ENCODE results near the gene RAB2B. TPM values are rescaled to one million over a fixed set of nuclear protein-coding genes. Genes with fewer than 3 reads are reported as not detected.
"Not testable (repeated sequence)": the region's sequence is repeated elsewhere in the genome, so short reads cannot be mapped to it uniquely, and the experiment has no call there.

Gene RAB2B
- total and polyA plus RNA-seq, 7 donors: 6.7 to 28.5 (median 22.7) TPM

DNA sequence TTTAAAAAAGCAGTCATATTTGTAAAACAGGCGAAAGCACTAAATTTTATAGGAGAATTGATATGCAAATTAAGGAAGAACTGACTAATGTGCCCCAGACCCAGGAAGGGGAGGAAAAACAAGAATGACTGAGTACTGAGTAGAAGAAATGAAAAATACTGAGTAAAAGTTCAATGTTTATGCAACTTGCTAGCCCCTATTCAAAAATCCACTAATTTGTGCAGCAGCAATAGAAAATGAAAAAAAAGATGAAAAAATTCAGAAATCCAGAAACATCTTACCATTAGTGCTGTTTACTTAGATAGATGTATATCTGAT, 26.9 kb downstream of the RAB2B start:
- no peak for DNase-seq
- Histone ChIP-seq H3K27me3 (no peaks in the 10 kb centered on the region), H3K36me3 (peaks cover 0 to 7% (median 0%) of the 10 kb centered on the region in 4 donors), H3K4me3 (no peak overlapping the region), H3K4me1 (peaks cover 0 to 19% (median 14%) of the 10 kb centered on the region in 4 donors), H3K27ac (no peak overlapping the region), H3K9me3 (no peaks in the 10 kb centered on the region)
- intact Hi-C loops (cut with DNase I): loop anchor here (10.0 kb wide), 1 partner anchor 455 kb away; the partner anchor contains the start of gene SLC39A2
- WGBS, 2 donors: 80 to 84% methylated on average over 1 of the region's 1 CpG
- TF ChIP-seq POLR2A (IDR thresholded peaks at IDR 0.05) (no peak), EP300 (IDR thresholded peaks at IDR 0.05) (no peak), POLR2AphosphoS5 (IDR thresholded peaks at IDR 0.05) (no peak)
- TF ChIP-seq, protein P1, sequence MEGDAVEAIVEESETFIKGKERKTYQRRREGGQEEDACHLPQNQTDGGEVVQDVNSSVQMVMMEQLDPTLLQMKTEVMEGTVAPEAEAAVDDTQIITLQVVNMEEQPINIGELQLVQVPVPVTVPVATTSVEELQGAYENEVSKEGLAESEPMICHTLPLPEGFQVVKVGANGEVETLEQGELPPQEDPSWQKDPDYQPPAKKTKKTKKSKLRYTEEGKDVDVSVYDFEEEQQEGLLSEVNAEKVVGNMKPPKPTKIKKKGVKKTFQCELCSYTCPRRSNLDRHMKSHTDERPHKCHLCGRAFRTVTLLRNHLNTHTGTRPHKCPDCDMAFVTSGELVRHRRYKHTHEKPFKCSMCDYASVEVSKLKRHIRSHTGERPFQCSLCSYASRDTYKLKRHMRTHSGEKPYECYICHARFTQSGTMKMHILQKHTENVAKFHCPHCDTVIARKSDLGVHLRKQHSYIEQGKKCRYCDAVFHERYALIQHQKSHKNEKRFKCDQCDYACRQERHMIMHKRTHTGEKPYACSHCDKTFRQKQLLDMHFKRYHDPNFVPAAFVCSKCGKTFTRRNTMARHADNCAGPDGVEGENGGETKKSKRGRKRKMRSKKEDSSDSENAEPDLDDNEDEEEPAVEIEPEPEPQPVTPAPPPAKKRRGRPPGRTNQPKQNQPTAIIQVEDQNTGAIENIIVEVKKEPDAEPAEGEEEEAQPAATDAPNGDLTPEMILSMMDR (IDR thresholded peaks at IDR 0.05): no peak

DNA sequence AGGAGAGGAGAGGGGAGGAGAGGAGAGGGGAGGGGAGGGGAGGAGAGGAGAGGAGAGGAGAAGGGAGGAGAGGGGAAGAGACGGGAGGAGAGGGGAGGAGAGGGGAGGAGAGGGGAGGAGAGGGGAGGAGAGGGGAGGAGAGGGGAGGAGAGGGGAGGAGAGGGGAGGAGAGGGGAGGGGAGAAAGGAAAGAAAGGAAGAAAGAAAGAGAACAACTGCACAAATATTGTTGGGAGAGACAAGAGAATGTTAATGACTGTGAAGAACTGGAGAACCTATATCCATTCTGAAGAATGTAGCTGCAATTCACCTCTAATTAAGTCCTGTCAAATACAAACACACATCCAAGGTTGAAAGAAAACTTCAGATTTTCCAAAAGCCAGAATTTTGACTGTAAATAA, 34.1 kb downstream of the RAB2B start:
- 77 to 80% methylated on average over 1 of the region's 1 CpG for whole genome bisulfite sequencing, 2 donors
- H3K4me1 ChIP-seq; H3K27ac ChIP-seq; H3K4me3 ChIP-seq; H3K36me3 ChIP-seq; H3K27me3 ChIP-seq; H3K9me3 ChIP-seq; intact Hi-C loops (cut with DNase I); DNase-seq: not testable (repeated sequence)

DNA sequence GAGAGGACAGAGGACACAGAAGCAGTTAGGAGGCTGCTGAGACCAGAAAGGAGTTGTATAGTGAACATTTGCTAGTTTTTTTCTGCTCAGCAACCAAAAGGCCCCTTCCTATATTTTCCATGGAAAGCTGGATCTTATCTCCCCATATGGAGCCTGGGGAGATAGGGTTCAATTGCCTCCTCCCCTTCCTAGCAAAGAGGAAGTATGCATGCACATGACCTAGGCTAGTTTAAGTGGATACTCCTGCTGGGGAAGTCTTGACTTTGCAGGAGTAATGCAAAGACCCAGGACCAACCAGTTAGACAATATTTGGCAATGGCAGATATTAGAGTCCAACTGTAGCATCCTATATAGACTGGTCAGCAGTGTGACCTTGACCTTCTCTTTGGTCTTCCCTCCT, 35.9 kb downstream of the RAB2B start:
- intact Hi-C loops (cut with DNase I): no loop called here
- Histone ChIP-seq H3K4me3 (no peak overlapping the region), H3K27ac (no peak overlapping the region), H3K27me3 (no peaks in the 10 kb centered on the region), H3K4me1 (peaks cover 0 to 16% (median 13%) of the 10 kb centered on the region in 4 donors), H3K9me3 (no peaks in the 10 kb centered on the region), H3K36me3 (no peaks in the 10 kb centered on the region)
- no peak for DNase-seq
- TF ChIP-seq, protein P1 (IDR thresholded peaks at IDR 0.05): no peak
- TF ChIP-seq POLR2A (IDR thresholded peaks at IDR 0.05) (no peak), EP300 (IDR thresholded peaks at IDR 0.05) (no peak)

DNA sequence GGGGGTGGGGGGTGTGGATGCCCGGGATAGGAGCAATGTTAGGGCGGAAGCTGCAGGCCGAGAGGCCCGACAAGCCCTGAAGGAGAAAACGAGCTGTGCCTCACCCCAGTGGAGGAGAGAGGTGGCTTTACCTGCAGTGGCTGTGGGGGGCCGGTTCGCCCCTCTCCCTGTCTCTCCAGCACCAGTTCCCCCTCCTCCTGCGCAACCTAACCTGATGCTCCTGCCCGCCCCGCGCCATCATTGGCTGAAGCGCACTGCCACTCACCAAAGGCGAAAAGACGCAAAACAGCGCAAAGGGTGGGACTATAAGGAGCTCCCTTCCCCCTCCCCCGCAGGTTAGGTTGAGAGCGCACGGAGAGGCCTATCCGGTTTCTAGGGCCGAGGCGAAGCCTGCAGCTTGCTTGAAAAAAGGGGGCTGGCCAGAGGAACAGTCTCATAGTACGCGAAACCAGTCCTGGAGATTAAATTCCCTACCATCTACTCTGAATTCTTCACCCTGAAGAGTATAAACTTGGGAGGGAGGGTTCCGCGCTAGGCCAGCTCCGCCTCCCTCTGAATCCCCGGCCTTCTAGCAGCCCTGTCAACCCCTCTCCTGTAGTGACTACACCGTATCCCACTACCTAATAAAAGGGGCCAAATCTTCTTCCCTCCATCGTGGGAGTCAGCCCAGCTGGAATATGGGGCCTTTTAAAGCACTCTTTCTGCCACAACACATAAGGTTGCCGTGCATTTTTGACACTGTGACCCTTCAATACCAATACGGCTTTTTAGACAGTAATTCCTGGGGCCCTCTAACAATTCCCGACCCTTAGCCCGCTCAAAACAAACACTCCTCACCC, 39.5 kb downstream of the RAB2B start:
- H3K27ac ChIP-seq: peak overlapping the region; percentile 85 to 90 (median 86)
- peak; percentile 98 for DNase-seq
- H3K9me3 ChIP-seq: no peaks in the 10 kb centered on the region
- intact Hi-C loops (cut with DNase I): loop anchor here (1.0 to 5.0 kb wide), 4 partner anchors 19 to 170 kb away; partner anchors contain the start of genes CHD8 and HNRNPC
- H3K27me3 ChIP-seq: no peaks in the 10 kb centered on the region
- peaks cover 0 to 27% (median 22%) of the 10 kb centered on the region in 4 donors for H3K4me1 ChIP-seq
- peak overlapping the region; percentile 52 to 89 (median 77) for H3K4me3 ChIP-seq
- no peaks in the 10 kb centered on the region for H3K36me3 ChIP-seq
- WGBS, 2 donors: 4 to 5% methylated on average over 33 of the region's 33 CpGs
- TF ChIP-seq EP300 (IDR thresholded peaks at IDR 0.05) (no peak), POLR2A (IDR thresholded peaks at IDR 0.05) (peak in 1 of 2 donors; percentile 11), POLR2AphosphoS5 (IDR thresholded peaks at IDR 0.05) (peak; percentile 57 to 88 (median 81))
- TF ChIP-seq, protein P1 (IDR thresholded peaks at IDR 0.05): no peak

DNA sequence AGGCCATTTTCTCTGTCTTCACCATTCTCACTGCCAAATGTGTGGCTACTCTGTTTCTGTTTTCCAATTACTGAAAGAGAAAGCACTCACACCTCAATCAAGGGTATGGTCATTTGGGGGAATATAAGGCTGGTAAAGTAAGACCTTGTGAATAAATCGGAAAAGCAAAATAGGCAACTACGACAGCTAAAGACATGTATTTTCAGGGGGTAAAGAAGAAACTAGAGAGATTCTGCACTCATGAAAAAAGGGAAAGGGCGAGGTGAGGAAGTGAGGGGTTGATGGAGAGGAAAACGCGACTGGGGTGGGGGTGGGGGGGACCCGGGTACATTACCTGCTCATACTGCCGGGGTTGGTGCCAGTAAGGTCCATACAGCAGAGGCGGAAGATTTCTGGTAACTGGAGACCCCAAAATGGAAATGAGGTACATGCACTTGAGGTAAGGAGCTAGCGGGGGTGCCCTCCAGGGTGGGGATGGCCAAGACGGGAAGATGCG, 40.1 kb downstream of the RAB2B start:
- no peak for DNase-seq
- H3K9me3 ChIP-seq: no peaks in the 10 kb centered on the region
- H3K4me3 ChIP-seq: peak overlapping the region; percentile 52 to 89 (median 77)
- no peak for TF ChIP-seq EP300 (IDR thresholded peaks at IDR 0.05)
- TF ChIP-seq, protein P1 (IDR thresholded peaks at IDR 0.05): no peak
- TF ChIP-seq POLR2AphosphoS5 (IDR thresholded peaks at IDR 0.05): no peak
- no peak for TF ChIP-seq POLR2A (IDR thresholded peaks at IDR 0.05)
- intact Hi-C loops (cut with DNase I): loop anchor here (1.0 to 5.0 kb wide), 4 partner anchors 20 to 169 kb away; partner anchors contain the start of genes CHD8 and HNRNPC
- H3K27me3 ChIP-seq: no peaks in the 10 kb centered on the region
- peaks cover 0 to 2% (median 0%) of the 10 kb centered on the region in 4 donors for H3K36me3 ChIP-seq
- 1% methylated on average over 11 of the region's 11 CpGs for WGBS, 2 donors
- H3K4me1 ChIP-seq: peaks cover 0 to 27% (median 22%) of the 10 kb centered on the region in 4 donors
- H3K27ac ChIP-seq: peak overlapping the region; percentile 85 to 90 (median 86)
